ENCODE results near the gene SERPINA9.
"Not testable (repeated sequence)": the region's sequence is repeated elsewhere in the genome, so short reads cannot be mapped to it uniquely, and the experiment has no call there.

SERPINA9 gene

DNA sequence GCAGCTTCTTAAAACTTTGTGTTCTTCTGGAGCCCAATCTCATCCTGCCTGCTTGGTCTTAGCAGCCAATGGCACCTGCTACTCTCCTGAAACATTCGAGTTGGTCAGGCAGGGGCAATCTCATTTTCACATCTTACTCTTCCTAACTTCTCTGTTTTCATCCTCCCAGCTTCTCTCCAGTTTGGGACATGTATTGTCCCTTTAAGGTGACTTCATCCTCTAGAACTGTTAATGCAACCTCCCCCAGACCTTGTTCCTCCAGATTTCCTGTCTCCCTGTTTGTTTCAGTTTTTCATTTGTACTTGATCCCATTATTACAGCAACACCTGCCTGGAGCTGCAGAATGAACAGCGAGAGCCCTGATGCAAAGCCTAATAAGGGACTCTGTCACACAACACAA is 54.7 kb downstream of the SERPINA9 start:
- no peak for DNase-seq

DNA sequence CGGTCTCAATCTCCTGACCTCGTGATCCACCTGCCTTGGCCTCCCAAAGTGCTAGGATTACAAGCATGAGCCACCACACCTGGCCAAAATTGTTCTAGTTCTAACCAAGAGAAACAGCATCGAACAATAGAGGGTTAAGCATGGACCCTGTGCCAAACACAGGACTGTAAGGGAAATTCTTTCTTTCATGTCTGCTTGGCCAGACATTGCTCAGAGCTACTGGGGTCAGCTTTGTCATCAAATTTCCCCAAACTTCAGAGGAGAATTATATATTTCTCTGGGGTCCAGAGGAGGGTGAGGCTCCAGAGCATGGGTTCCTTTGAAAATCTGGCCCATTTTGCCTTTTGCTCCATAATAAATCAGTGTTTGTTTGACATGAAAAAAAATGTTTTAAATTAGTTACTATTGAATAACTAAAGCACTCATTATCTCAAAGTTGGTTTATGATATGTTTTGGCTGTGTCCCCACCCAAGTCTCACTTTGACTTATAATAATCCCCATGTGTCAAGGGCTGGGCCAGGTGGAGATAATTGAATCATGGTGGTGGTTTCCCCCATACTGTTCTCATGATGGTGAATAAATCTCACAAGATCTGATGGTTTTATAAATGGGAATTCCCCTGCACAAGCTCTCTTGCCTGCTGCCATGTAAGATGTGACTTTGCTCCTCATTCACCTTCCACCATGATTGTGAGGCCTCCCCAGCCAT is 58.3 kb downstream of the SERPINA9 start:
- DNase-seq, result not testable (repeated sequence)
